Measurements from ENCODE around the gene CCT7. TPM values are rescaled to one million over a fixed set of nuclear protein-coding genes. Genes with fewer than 3 reads are reported as not detected.
A peak's percentile ranks its signal among the peaks of the same experiment; 100 is the strongest.

CCT7 gene
- total and polyA plus RNA-seq, 2 donors (not counting 1 experiment from before 2014, with no cell fraction given): 94.4 to 160 TPM

- Mint-ChIP-seq H3K4me1 (peaks cover 31% of the 10 kb centered on the region), H3K27me3 (peaks cover 11% of the 10 kb centered on the region), H3K4me3 (peak within 1 kb of the TSS; percentile 88), H3K9me3 (ENCODE audit: insufficient read depth) (no peaks in the 10 kb centered on the region), H3K27ac (peak within 1 kb of the TSS; percentile 86)
- ChIA-PET POLR2A (interaction anchor here (1.3 kb wide), 1 partner anchor 19 kb away, joined by 9 read pairs; the partner anchor contains the start of gene PRADC1), CTCF (interaction anchor here (1.0 to 6.5 kb wide), 8 partner anchors 14 to 223 kb away, joined by 3 to 56 read pairs (median 9); partner anchors contain the start of gene SFXN5)
- H2AFZ ChIP-seq (ENCODE audit: insufficient read depth, low read depth, low read length, poor library complexity, severe bottlenecking): peak within 1 kb of the TSS; percentile 91
- H3K27ac ChIP-seq (ENCODE audit: low read length in 2 of 2): peak within 1 kb of the TSS; percentile 19 to 65
- DNase-seq (peak; percentile 92), ATAC-seq (ENCODE audit: low read depth) (peak; percentile 95)
- H3K27me3 ChIP-seq (replicated peaks in 1 of 4; ENCODE audit: control extremely low read depth in 1 of 4, control insufficient read depth in 3 of 4, insufficient read depth in 4 of 4, low read length in 3 of 4): peaks cover 0 to 2% (median 0%) of the 10 kb centered on the region in 4 experiments
- peaks cover 43% of the 10 kb centered on the region for H3K79me2 ChIP-seq (ENCODE audit: control insufficient read depth, insufficient read depth, low read length)
- peaks cover 10% of the 10 kb centered on the region for H4K20me1 ChIP-seq (ENCODE audit: control insufficient read depth, insufficient read depth, low read length, poor library complexity, severe bottlenecking)
- peaks cover 17 to 22% of the 10 kb centered on the region in 2 donors for H3K4me1 ChIP-seq (ENCODE audit: control insufficient read depth in 2 of 2, insufficient read depth in 2 of 2, low read length in 2 of 2)
- TF ChIP-seq, protein P1, sequence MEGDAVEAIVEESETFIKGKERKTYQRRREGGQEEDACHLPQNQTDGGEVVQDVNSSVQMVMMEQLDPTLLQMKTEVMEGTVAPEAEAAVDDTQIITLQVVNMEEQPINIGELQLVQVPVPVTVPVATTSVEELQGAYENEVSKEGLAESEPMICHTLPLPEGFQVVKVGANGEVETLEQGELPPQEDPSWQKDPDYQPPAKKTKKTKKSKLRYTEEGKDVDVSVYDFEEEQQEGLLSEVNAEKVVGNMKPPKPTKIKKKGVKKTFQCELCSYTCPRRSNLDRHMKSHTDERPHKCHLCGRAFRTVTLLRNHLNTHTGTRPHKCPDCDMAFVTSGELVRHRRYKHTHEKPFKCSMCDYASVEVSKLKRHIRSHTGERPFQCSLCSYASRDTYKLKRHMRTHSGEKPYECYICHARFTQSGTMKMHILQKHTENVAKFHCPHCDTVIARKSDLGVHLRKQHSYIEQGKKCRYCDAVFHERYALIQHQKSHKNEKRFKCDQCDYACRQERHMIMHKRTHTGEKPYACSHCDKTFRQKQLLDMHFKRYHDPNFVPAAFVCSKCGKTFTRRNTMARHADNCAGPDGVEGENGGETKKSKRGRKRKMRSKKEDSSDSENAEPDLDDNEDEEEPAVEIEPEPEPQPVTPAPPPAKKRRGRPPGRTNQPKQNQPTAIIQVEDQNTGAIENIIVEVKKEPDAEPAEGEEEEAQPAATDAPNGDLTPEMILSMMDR (IDR thresholded peaks at IDR 0.05): no peak
- TF ChIP-seq EZH2 (IDR thresholded peaks at IDR 0.05; ENCODE audit: borderline replicate concordance, insufficient read depth, low read depth, low read length, poor library complexity, severe bottlenecking): no peak
- no peaks in the 10 kb centered on the region for H3K9me3 ChIP-seq (ENCODE audit: control extremely low read depth in 1 of 3, control insufficient read depth in 2 of 3, insufficient read depth in 1 of 3, low read length in 2 of 3)
- H3K9ac ChIP-seq (ENCODE audit: low read length): peak within 1 kb of the TSS; percentile 82
- intact Hi-C loops (cut with micrococcal nuclease): loop anchor here (1.0 to 5.0 kb wide), 7 partner anchors 19 to 523 kb away; partner anchors contain the start of genes FBXO41, PRADC1, RAB11FIP5 and SFXN5
- H3K36me3 ChIP-seq (replicated peaks in 1 of 2; ENCODE audit: control extremely low read depth in 1 of 2, control insufficient read depth in 1 of 2, extremely low read depth in 1 of 2, insufficient read depth in 2 of 2, low read length in 1 of 2): peaks cover 0 to 4% of the 10 kb centered on the region in 2 experiments
- H3K4me3 ChIP-seq (ENCODE audit: control extremely low read depth in 1 of 5, extremely low read depth in 1 of 5, insufficient read depth in 1 of 5, low read depth in 2 of 5, low read length in 4 of 5): peak within 1 kb of the TSS; percentile 3 to 96 (median 80)
- WGBS (ENCODE audit: insufficient coverage): under 1% methylated on average over 55 of the region's 64 CpGs
- H3K4me2 ChIP-seq (replicated peaks; ENCODE audit: low read depth, low read length, poor library complexity, severe bottlenecking): peak within 1 kb of the TSS; percentile 94
These were observed 19.7 kb upstream of the CCT7 start, which contains the start of gene SMYD5 for GRCh38 chr2:73214120-73215035. Gene SMYD5 (plus strand): TSS chr2:73214245. CDS start chr2:73214267, 22 bp downstream.
